ENCODE measurements around the gene DNAH2.

DNAH2 gene

DNA sequence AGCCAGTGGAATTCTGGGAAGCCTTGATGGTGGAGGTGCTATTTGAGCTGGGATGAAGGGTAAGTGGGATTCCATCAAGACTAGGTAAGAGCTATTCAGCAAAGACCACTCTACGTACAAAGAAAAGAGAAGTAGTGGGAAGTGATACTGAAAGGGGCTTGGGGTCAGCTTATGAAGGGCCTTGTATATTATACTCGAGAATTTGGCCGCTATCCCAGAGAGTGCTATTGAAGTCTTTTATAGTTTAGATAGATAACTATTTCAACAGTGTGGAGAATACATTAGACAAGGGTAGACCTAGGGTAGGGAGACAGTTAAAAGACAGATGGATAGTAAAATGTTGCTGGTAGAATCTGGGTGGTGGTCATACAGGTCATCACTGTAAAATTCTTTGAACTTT lies 10.3 kb downstream of the DNAH2 start:
- DNase-seq (ENCODE audit: low read depth), result no peak
- no peak overlapping the region for H3K4me3 ChIP-seq (ENCODE audit: low read length)
- TF ChIP-seq, protein P1, sequence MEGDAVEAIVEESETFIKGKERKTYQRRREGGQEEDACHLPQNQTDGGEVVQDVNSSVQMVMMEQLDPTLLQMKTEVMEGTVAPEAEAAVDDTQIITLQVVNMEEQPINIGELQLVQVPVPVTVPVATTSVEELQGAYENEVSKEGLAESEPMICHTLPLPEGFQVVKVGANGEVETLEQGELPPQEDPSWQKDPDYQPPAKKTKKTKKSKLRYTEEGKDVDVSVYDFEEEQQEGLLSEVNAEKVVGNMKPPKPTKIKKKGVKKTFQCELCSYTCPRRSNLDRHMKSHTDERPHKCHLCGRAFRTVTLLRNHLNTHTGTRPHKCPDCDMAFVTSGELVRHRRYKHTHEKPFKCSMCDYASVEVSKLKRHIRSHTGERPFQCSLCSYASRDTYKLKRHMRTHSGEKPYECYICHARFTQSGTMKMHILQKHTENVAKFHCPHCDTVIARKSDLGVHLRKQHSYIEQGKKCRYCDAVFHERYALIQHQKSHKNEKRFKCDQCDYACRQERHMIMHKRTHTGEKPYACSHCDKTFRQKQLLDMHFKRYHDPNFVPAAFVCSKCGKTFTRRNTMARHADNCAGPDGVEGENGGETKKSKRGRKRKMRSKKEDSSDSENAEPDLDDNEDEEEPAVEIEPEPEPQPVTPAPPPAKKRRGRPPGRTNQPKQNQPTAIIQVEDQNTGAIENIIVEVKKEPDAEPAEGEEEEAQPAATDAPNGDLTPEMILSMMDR (IDR thresholded peaks at IDR 0.05; ENCODE audit: insufficient read depth, low read depth, low read length, missing control alignments), result no peak

DNA sequence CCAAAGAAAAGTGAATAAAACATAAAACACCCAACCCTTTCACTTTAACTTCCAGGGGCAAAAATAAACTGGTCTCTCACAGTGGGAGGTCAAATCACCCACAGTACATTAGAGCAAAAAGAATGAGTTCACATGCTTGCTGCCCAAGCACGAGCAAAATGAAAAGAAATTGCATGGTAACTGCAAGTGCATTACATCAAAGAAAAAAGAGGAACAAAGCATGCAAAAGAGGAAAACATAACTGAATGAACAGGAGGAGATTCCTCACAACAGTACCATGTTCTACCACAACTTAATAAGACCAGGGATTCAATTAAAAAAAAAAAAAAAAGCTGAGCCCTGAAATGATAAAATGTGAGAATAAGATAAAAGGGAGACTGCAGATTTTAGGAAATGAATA lies 12.3 kb downstream of the DNAH2 start:
- DNase-seq (ENCODE audit: low read depth), result no peak
- no peak overlapping the region for H3K4me3 ChIP-seq (ENCODE audit: low read length)
- TF ChIP-seq, protein P1 (IDR thresholded peaks at IDR 0.05; ENCODE audit: insufficient read depth, low read depth, low read length, missing control alignments), result no peak

DNA sequence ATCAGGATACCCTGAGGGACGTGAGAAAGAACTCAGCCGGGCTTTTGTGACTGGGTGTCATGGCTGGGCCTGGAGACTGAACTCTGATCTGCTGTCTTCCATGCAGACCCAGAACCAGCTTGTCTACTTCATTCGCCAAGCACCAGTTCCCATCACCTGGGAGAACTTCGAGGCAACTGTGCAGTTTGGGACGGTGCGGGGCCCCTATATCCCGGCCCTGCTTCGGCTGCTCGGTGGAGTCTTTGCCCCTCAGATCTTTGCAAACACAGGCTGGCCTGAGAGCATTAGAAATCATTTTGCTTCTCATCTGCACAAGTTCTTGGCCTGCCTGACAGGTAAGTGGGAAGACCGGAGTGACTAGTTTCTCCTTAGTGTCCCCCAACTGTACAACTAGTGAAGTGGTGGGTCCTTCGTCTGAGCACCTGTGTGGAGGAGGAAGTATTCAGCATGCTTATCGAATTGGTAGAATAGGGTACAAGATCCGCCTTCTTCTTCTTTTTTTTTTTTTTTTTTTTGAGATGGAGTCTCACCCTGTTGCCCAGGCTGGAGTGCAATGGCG lies 15.5 kb downstream of the DNAH2 start:
- no peak for DNase-seq (ENCODE audit: low read depth)
- TF ChIP-seq, protein P1 (IDR thresholded peaks at IDR 0.05; ENCODE audit: insufficient read depth, low read depth, low read length, missing control alignments), result no peak
- no peak overlapping the region for H3K4me3 ChIP-seq (ENCODE audit: low read length)

DNA sequence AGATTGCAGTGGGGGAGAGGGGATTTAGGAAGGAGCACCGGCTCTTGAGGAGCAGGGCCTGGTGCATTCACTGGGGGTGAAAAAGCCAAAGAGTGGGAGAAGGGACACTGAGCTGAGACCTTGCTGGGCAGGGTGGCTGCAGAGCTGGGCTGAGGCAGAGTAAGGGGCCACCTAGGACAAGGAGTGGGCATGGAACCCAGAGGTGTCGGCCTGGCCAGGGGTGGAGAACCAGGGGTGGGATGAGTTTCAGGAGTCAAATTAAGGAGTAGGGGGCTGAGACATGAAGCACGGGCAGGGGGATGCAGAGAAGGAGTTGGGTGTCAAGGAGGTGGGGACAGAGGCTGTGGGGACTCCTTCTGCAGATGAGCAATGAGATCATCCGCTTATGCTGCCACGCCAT lies 20.1 kb downstream of the DNAH2 start:
- DNase-seq (ENCODE audit: low read depth), result no peak
- TF ChIP-seq, protein P1 (IDR thresholded peaks at IDR 0.05; ENCODE audit: insufficient read depth, low read depth, low read length, missing control alignments), result no peak
- no peak overlapping the region for H3K4me3 ChIP-seq (ENCODE audit: low read length)

DNA sequence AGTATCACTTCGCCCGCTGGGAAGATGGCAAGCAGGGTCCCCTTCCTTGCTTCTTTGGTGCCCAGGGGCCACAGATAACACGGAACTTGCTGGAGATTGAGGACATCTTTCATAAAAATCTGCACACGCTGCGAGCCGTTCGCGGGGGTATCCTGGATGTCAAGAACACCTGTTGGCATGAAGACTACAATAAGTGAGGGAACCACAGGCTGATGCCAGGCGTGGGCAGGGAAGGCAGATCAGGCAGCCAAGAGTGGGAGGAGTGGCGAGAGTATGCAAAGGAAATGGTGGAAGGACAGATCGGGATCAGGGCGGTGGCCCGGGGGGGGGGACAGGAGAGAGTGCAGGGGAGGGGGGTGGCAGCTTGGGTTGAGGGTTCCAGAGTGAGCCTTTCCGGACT lies 22.2 kb downstream of the DNAH2 start:
- no peak for DNase-seq (ENCODE audit: low read depth)
- TF ChIP-seq, protein P1 (IDR thresholded peaks at IDR 0.05; ENCODE audit: insufficient read depth, low read depth, low read length, missing control alignments), result no peak
- H3K4me3 ChIP-seq (ENCODE audit: low read length), result no peak overlapping the region

DNA sequence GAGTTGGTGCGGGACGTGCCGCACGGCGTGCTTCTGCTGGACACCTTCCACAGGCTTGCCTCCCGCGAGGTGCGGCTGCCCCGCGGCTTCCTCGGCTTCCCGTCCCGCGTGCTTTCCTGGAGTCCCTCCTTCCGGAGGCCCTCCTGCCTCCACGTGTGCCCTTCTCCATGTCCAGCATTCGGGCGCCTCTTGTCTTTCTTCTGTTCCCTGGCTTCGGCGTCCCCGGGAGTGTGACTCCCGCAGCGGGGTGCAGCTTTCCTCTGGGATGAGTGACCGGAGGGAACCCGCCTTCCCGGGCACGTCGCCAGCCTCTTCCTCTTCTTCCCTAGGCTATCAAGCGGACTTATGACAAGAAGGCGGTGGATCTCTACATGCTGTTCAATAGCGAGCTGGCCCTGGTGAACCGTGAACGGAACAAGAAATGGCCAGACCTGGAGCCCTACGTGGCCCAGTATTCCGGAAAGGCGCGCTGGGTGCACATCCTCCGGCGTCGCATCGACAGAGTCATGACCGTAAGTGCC lies 23.0 kb downstream of the DNAH2 start:
- H3K4me3 ChIP-seq (ENCODE audit: low read length), result no peak overlapping the region

More for the DNA sequence above, 23.0 kb downstream of the DNAH2 start:
- no peak for DNase-seq (ENCODE audit: low read depth)
- TF ChIP-seq, protein P1 (IDR thresholded peaks at IDR 0.05; ENCODE audit: insufficient read depth, low read depth, low read length, missing control alignments), result no peak

Measured in epithelial cell of esophagus (primary cell).